Aorta (tissue), 5 donors: ENCODE data around the gene SPINT3. TPM values are rescaled to one million over a fixed set of nuclear protein-coding genes. Genes with fewer than 3 reads are reported as not detected.

Experiments used
- ATAC-seq: fragments of 200-7000 bp; cut with Tn5 transposase; one replicate; pipeline ENCODE4 v1.9.1; 2022; ENCODE audit warnings: moderate library complexity; ENCODE audit not compliant: low FRiP score
- DNase-seq, 2 donors: peaks; one replicate each; pipeline ENCODE4 v3.0.0-alpha.2; 2020
- H3K27ac ChIP-seq, 2 donors: one replicate each; pipeline ENCODE4 v1.5.1; 2013; ENCODE audit warnings: low read length in 2 of 2, mild to moderate bottlenecking in 2 of 2, moderate library complexity in 2 of 2, control low read depth in 1 of 2, inconsistent platforms in 1 of 2, low read depth in 1 of 2
- H3K27me3 ChIP-seq, 2 donors: one replicate each; pipeline ENCODE4 v1.6.1; 2013; ENCODE audit warnings: control low read depth in 1 of 2, low read length in 1 of 2, mild to moderate bottlenecking in 1 of 2, moderate library complexity in 1 of 2; ENCODE audit not compliant: insufficient read depth in 2 of 2, control insufficient read depth in 1 of 2
- H3K36me3 ChIP-seq, 2 donors: one replicate each; pipeline ENCODE4 v1.6.1; 2013; ENCODE audit warnings: control low read depth in 1 of 2, low read length in 1 of 2, mild to moderate bottlenecking in 1 of 2; ENCODE audit not compliant: insufficient read depth in 2 of 2, control insufficient read depth in 1 of 2
- H3K4me1 ChIP-seq, 2 donors: one replicate each; pipeline ENCODE4 v1.6.1; 2013; ENCODE audit warnings: low read length in 2 of 2, control low read depth in 1 of 2, mild to moderate bottlenecking in 1 of 2, moderate library complexity in 1 of 2; ENCODE audit not compliant: insufficient read depth in 2 of 2, control insufficient read depth in 1 of 2
- H3K4me3 ChIP-seq, 2 donors: one replicate each; pipeline ENCODE4 v1.5.1; 2013; ENCODE audit warnings: low read length in 2 of 2, control low read depth in 1 of 2, mild to moderate bottlenecking in 1 of 2
- H3K9me3 ChIP-seq: one replicate; pipeline ENCODE4 v1.6.1; 2013; ENCODE audit warnings: mild to moderate bottlenecking, low read length; ENCODE audit not compliant: control insufficient read depth
- WGBS, 2 donors: extraction: QIAGEN DNeasy Blood & Tissue Kit; methylation state at CpG; one replicate each; pipeline ENCODE4 v1.1.7; 2013; 5-methylcytosine and 5-hydroxymethylcytosine counted together
- intact Hi-C, 2 donors: fragments of 100-400 bp; cut with DNase I; formaldehyde crosslinking; loops; one replicate each; pipeline versions ENCODE4 v1.14.2 to v1.15.0; 2022
- polyA plus RNA-seq, 2 donors: library from polyadenylated mRNA; stranded (reverse); fragments of 200-250 nt; gene quantifications; one replicate each; pipeline ENCODE4 v1.2.3, GENCODE V29; 2013
- total RNA-seq, 2 donors: library from RNA; stranded (reverse); fragmentation: NEBNext Ultra II Directional; extraction: Animal tissue kit (Norgen Biotek cat#: 25700); gene quantifications; one replicate each; pipeline ENCODE4 v1.2.1, GENCODE V29; 2021
- donor health status: healthy with polysubstance abuse.
- donor health status: Bipolar disorder and iron deficiency.
- donor health status: DM: no; HTN: no; CAD: no.
- donor health status: DM: no; HTN: no; CAD: no.
- donor health status: DM: yes; HTN: yes; CAD: no.

The SPINT3 gene
- total and polyA plus RNA-seq, 4 donors, result not detected

GRCh38 chr20:45508068-45508886, 7.1 kb downstream of the SPINT3 start:
- DNase-seq (no peak), ATAC-seq (no peak)
- intact Hi-C loops, result no loop called here
- no peaks in the 10 kb centered on the region for H3K4me1 ChIP-seq
- no peaks in the 10 kb centered on the region for H3K36me3 ChIP-seq
- no peak overlapping the region for H3K27ac ChIP-seq
- H3K9me3 ChIP-seq, result no peaks in the 10 kb centered on the region
- no peak overlapping the region for H3K4me3 ChIP-seq
- WGBS, 2 donors, result 69 to 70% methylated on average over 7 of the region's 7 CpGs
- H3K27me3 ChIP-seq, result no peaks in the 10 kb centered on the region

DNA sequence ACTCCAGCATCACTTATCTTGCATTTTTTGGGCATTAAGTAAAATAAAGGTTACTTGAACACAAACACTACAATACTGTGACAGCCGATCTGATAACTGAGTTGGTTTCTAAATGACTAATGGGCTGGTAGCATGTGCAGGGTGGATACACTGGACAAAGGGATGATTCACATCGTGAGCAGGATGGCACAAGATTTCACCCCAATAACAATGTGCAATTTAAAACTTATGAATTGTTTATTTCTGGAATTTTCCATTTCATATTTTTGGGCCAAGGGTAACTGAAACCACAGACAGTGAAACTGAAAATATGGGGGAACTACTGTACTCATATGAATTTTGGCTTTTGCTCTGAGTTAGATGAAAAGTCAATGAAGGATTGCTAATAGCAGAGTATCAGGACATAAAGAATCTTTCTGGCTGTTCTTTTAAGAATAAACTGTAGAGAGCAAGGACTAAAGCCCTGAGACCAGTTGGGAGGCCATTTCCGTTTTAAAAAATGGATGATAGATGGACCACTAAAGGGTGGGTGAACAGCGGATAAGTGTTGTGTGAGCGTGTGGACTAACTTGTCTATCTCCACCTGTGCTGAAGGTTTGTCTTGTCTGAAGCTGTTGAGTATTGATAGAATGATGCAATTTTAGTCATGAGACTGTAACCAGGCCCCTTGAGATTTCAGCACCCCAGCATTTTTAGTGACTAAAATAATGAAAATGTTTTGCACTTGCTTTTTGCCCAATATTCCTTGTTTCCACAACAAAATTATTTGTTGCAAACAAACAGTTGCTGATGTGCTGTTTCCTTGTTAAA, 8.2 kb downstream of the SPINT3 start:
- no peaks in the 10 kb centered on the region for H3K4me1 ChIP-seq
- DNase-seq (no peak), ATAC-seq (no peak)
- H3K36me3 ChIP-seq, result no peaks in the 10 kb centered on the region
- no peaks in the 10 kb centered on the region for H3K9me3 ChIP-seq
- H3K4me3 ChIP-seq, result no peak overlapping the region
- intact Hi-C loops, result no loop called here
- 77% methylated on average over 5 of the region's 5 CpGs for WGBS, 2 donors
- no peaks in the 10 kb centered on the region for H3K27me3 ChIP-seq
- no peak overlapping the region for H3K27ac ChIP-seq

DNA sequence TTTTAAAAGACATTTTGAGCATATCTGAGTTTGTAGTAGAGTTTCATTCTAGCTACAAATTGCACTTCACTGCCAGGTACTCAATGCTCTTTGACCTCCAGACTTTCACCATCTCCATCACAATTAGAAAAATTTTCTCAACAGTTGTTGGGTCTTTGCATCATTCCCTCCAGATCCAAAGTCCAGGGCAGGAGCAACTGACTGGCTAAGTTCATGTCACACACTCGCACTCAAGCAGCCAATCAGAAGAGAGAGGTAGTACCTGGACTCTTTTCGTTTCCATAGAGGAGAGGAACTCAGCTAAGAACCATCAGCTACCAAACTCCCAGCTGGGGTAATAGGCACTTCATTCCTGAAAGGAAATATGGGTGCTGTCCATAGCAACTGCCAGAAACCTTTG, 9.0 kb downstream of the SPINT3 start:
- intact Hi-C loops, result no loop called here
- 78 to 82% methylated on average over 2 of the region's 2 CpGs for WGBS, 2 donors
- no peak for DNase-seq

GRCh38 chr20:45503403-45503802, 12.0 kb downstream of the SPINT3 start:
- no peaks in the 10 kb centered on the region for H3K9me3 ChIP-seq
- H3K27ac ChIP-seq, result no peak overlapping the region
- intact Hi-C loops, result no loop called here
- H3K4me3 ChIP-seq, result no peak overlapping the region
- DNase-seq (no peak), ATAC-seq (no peak)
- 27 to 31% methylated on average over 2 of the region's 2 CpGs for WGBS, 2 donors
- no peaks in the 10 kb centered on the region for H3K27me3 ChIP-seq
- no peaks in the 10 kb centered on the region for H3K36me3 ChIP-seq
- no peaks in the 10 kb centered on the region for H3K4me1 ChIP-seq

More for the DNA sequence above, 9.0 kb downstream of the SPINT3 start:
- H3K36me3 ChIP-seq, result no peaks in the 10 kb centered on the region
- H3K27ac ChIP-seq, result no peak overlapping the region
- H3K27me3 ChIP-seq, result no peaks in the 10 kb centered on the region
- no peaks in the 10 kb centered on the region for H3K4me1 ChIP-seq
- ATAC-seq, result no peak
- no peaks in the 10 kb centered on the region for H3K9me3 ChIP-seq
- no peak overlapping the region for H3K4me3 ChIP-seq

GRCh38 chr20:45502561-45502960, 12.9 kb downstream of the SPINT3 start:
- Histone ChIP-seq H3K27ac (no peak overlapping the region), H3K4me1 (no peaks in the 10 kb centered on the region), H3K4me3 (no peak overlapping the region), H3K36me3 (no peaks in the 10 kb centered on the region), H3K9me3 (no peaks in the 10 kb centered on the region), H3K27me3 (no peaks in the 10 kb centered on the region)
- ATAC-seq, result no peak
- WGBS, 2 donors, result 45 to 65% methylated on average over 1 of the region's 1 CpG
- intact Hi-C loops, result no loop called here
- no peak for DNase-seq

DNA sequence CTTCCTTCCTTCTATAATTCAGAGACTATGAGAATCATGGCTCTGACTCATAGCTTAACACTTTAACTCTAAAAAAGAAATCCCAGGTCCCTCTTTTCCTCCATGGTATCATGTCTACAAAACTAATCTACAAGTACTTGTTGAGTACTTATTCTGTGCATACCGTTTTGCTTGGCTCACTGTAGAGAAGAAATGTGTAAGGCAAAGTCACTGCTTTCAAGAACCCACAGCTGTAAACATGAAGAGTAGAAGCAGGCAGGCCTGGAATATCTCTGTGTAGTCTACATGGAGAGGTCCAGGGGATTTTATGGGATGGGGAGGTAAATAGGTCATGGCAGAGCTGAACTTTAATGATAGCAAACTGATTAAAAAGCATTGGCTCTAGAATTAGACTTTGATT, 13.8 kb downstream of the SPINT3 start:
- no peaks in the 10 kb centered on the region for H3K36me3 ChIP-seq
- no peak overlapping the region for H3K4me3 ChIP-seq
- no peak overlapping the region for H3K27ac ChIP-seq
- H3K27me3 ChIP-seq, result no peaks in the 10 kb centered on the region
- 17 to 20% methylated on average over 1 of the region's 1 CpG for WGBS, 2 donors
- intact Hi-C loops, result no loop called here
- ATAC-seq, result no peak
- DNase-seq, result no peak
- no peaks in the 10 kb centered on the region for H3K9me3 ChIP-seq
- H3K4me1 ChIP-seq, result no peaks in the 10 kb centered on the region

DNA sequence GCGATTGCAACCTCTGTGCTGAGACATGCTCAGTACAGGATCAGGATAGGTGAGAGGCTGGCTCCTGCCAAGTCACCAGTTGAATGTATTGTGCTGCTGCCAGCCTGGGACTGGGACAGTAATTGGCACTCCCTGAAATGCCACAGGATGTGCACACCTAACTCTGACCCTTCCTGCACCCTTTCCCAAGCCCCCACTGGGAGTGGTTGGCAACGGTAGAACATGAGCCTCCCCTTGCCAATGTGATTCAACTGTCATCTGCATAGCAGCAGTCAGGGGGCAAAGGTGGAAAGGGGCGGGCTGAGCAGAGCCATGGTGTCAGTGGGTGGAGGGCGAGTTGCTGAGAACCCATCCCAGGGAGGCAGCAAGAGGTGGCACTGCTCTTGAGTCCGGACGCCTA, 15.4 kb downstream of the SPINT3 start:
- intact Hi-C loops, result no loop called here
- H3K9me3 ChIP-seq, result no peaks in the 10 kb centered on the region
- H3K4me1 ChIP-seq, result no peaks in the 10 kb centered on the region
- no peaks in the 10 kb centered on the region for H3K36me3 ChIP-seq
- 70 to 73% methylated on average over 6 of the region's 6 CpGs for WGBS, 2 donors
- no peak for DNase-seq
- H3K27me3 ChIP-seq, result no peaks in the 10 kb centered on the region
- ATAC-seq, result no peak
- H3K4me3 ChIP-seq, result no peak overlapping the region
- H3K27ac ChIP-seq, result no peak overlapping the region

GRCh38 chr20:45497971-45498494, 17.4 kb downstream of the SPINT3 start:
- H3K27me3 ChIP-seq, result no peaks in the 10 kb centered on the region
- no peak for DNase-seq
- no peak overlapping the region for H3K4me3 ChIP-seq
- H3K36me3 ChIP-seq, result no peaks in the 10 kb centered on the region
- intact Hi-C loops, result no loop called here
- WGBS, 2 donors, result 78 to 82% methylated on average over 3 of the region's 3 CpGs
- no peak overlapping the region for H3K27ac ChIP-seq
- no peak for ATAC-seq
- H3K4me1 ChIP-seq, result no peaks in the 10 kb centered on the region
- no peaks in the 10 kb centered on the region for H3K9me3 ChIP-seq
